ENCODE measurements around the gene CORO2B.

Gene CORO2B

GRCh38 chr15:68699881-68700454 is 121.2 kb downstream of the CORO2B start:
- DNase-seq (ENCODE audit: low read depth) = no peak

- DNase-seq (ENCODE audit: low read depth) = no peak
Measured at GRCh38 chr15:68700455-68701123, 121.8 kb downstream of the CORO2B start.

GRCh38 chr15:68701886-68702285 is 123.1 kb downstream of the CORO2B start:
- DNase-seq (ENCODE audit: low read depth) = no peak

GRCh38 chr15:68704496-68705021 is 125.8 kb downstream of the CORO2B start:
- DNase-seq (ENCODE audit: low read depth) = no peak

GRCh38 chr15:68706256-68706655 is 127.5 kb downstream of the CORO2B start:
- no peak for DNase-seq (ENCODE audit: low read depth)

GRCh38 chr15:68706931-68707330 is 128.1 kb downstream of the CORO2B start:
- no peak for DNase-seq (ENCODE audit: low read depth)

- DNase-seq (ENCODE audit: low read depth) = no peak
Measured at GRCh38 chr15:68707386-68707785, 128.6 kb downstream of the CORO2B start.

- DNase-seq (ENCODE audit: low read depth) = no peak
Measured at GRCh38 chr15:68709876-68710275, 131.1 kb downstream of the CORO2B start.

GRCh38 chr15:68710536-68710935 is 131.7 kb downstream of the CORO2B start:
- no peak for DNase-seq (ENCODE audit: low read depth)

GRCh38 chr15:68711406-68711805 is 132.6 kb downstream of the CORO2B start:
- DNase-seq (ENCODE audit: low read depth) = no peak

GRCh38 chr15:68712886-68713285 is 134.1 kb downstream of the CORO2B start:
- no peak for DNase-seq (ENCODE audit: low read depth)

- no peak for DNase-seq (ENCODE audit: low read depth)
Measured at GRCh38 chr15:68713874-68714273, 135.1 kb downstream of the CORO2B start.

GRCh38 chr15:68715111-68715510 is 136.3 kb downstream of the CORO2B start:
- DNase-seq (ENCODE audit: low read depth) = no peak

GRCh38 chr15:68717951-68718350 is 139.2 kb downstream of the CORO2B start:
- no peak for DNase-seq (ENCODE audit: low read depth)

- DNase-seq (ENCODE audit: low read depth) = no peak
Measured at GRCh38 chr15:68718468-68718867, 139.7 kb downstream of the CORO2B start.

GRCh38 chr15:68719051-68719450 is 140.3 kb downstream of the CORO2B start:
- no peak for DNase-seq (ENCODE audit: low read depth)

- no peak for DNase-seq (ENCODE audit: low read depth)
Measured at GRCh38 chr15:68719672-68720071, 140.9 kb downstream of the CORO2B start.

GRCh38 chr15:68721886-68722285 is 143.1 kb downstream of the CORO2B start:
- DNase-seq (ENCODE audit: low read depth) = no peak

GRCh38 chr15:68725736-68726135 is 146.9 kb downstream of the CORO2B start:
- no peak for DNase-seq (ENCODE audit: low read depth)

GRCh38 chr15:68726246-68726645 is 147.5 kb downstream of the CORO2B start:
- no peak for DNase-seq (ENCODE audit: low read depth)

GRCh38 chr15:68729789-68730411 is 151.1 kb downstream of the CORO2B start:
- DNase-seq (ENCODE audit: low read depth) = no peak

- no peak for DNase-seq (ENCODE audit: low read depth)
Measured at GRCh38 chr15:68730471-68730919, 151.7 kb downstream of the CORO2B start.

All from stimulated activated CD8-positive, alpha-beta memory T cell treated with anti-CD3 and anti-CD28 coated beads, Interleukin-12 subunit alpha, Interleukin-12 subunit beta, amount 100 ng/mL, for 1 hour (primary cell).